Rectal smooth muscle tissue (tissue), 1 donor: ENCODE data around the gene ILF3.

Experiments
- H3K27ac ChIP-seq: one replicate; pipeline ENCODE4 v1.7.0; 2013; ENCODE audit warnings: low read depth, low read length, inconsistent platforms
- H3K27me3 ChIP-seq: one replicate; pipeline ENCODE4 v1.7.0; 2013; ENCODE audit warnings: low read length; ENCODE audit not compliant: control insufficient read depth, insufficient read depth
- H3K36me3 ChIP-seq: one replicate; pipeline ENCODE4 v1.7.0; 2013; ENCODE audit warnings: low read length; ENCODE audit not compliant: control insufficient read depth, insufficient read depth
- H3K4me1 ChIP-seq: one replicate; pipeline ENCODE4 v1.7.0; 2013; ENCODE audit warnings: low read length; ENCODE audit not compliant: control insufficient read depth, insufficient read depth
- H3K4me3 ChIP-seq: one replicate; pipeline ENCODE4 v1.7.0; 2013; ENCODE audit warnings: low read length
- H3K9ac ChIP-seq: one replicate; pipeline ENCODE4 v1.7.0; 2013; ENCODE audit warnings: low read length

The ILF3 gene

DNA sequence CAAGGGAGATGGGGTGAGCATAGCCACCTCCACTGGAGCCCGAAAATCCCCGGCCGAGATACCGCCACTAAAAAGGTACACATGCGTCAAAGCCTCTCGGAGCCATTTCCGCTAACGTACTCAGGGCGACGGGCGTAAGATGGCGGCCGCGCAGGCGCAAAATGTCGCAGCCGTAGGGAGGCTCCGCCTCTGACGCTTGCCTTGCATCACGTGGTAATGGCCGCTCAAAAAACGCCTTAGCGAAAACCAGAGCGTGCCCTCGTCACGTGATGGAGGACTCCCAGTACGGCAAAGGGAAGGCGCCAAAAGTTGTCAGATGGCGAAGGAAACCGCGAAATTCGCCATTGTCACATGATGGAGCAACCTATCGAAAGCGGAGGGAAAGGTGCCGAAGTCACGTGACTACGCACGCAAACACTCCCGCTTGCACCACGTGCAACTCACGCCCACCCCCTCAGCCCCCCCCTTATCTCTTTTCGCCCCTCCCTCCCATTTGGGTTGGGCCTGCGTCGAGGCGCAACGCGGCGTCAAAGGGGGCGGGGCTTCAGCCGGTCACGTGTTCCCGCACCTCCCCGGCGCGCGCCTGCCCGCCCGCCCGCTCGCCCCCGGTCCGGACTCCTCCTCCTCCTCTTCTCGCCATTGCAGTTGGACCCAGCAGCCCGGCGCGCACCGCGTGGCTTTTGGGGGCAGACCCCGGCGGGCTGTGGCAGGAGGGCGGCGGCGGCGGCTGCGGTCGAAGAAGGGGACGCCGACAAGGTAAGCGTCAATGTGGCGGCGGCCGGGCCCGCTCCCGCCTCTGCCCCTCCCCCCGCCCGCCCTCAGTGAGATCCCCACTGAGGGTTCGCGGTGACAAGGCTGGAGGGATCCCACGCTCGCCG is at the start of gene ILF3:
Gene ILF3 (plus strand): TSS at position 615 of the 878 bp plus-strand sequence. CDS start 16,260 bp downstream, outside the sequence.
- Histone ChIP-seq H3K27me3 (no peaks in the 10 kb centered on the region), H3K9ac (peak within 1 kb of the TSS; percentile 99), H3K4me1 (peaks cover 16% of the 10 kb centered on the region), H3K4me3 (peak within 1 kb of the TSS; percentile 100), H3K36me3 (no peaks in the 10 kb centered on the region), H3K27ac (peak within 1 kb of the TSS; percentile 100)

DNA sequence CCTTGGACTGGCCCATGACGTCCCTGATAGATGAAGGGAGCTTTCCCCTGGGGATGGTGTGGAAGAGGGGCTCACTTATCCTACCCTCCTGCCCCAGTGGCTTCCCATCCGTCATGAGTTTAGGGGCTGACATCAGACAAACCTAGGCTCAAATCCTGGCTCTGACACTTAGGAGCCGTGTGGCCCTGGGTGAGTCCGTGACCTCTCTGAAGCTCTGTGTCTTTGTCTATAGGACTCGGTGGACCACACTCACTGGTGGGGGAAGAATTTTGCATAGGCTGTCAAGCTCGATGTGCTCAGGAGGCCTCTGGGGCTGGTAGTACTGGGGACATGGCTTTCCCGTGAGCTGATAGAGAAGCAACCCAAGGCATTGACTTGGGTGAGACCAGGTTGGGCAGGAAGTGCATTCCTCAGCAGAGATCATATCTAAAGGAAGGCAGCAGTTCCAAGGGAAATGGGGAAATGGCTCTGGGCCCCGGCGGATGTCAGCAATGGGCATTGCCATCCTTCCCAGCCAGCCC is 49.6 kb upstream of the ILF3 start:
- Histone ChIP-seq H3K9ac (no peak overlapping the region), H3K27me3 (no peaks in the 10 kb centered on the region), H3K4me1 (no peaks in the 10 kb centered on the region), H3K27ac (peak overlapping the region; percentile 3), H3K4me3 (peak overlapping the region; percentile 39), H3K36me3 (no peaks in the 10 kb centered on the region)

DNA sequence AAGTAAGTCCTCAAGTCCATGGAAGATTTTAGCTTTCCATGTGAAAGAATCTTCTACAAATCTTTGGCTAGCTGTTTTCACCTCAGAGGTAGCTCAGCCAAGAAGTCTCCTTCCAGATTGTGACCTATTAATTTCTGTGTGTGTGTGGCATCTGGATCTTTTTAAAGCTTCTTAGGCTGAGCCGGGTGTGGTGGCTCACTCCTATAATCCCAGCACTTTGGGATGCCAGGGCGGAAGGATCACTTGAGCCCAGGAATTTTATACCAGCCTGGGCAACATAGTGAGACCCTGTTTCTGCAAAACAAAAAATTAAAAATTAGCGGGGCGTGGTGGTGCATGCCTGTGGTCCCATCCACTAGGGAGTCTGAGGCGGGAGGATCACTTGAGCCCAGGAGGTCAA is 42.2 kb upstream of the ILF3 start:
- Histone ChIP-seq H3K27ac (no peak overlapping the region), H3K4me1 (no peaks in the 10 kb centered on the region), H3K9ac (no peak overlapping the region), H3K36me3 (no peaks in the 10 kb centered on the region), H3K27me3 (no peaks in the 10 kb centered on the region), H3K4me3 (no peak overlapping the region)

DNA sequence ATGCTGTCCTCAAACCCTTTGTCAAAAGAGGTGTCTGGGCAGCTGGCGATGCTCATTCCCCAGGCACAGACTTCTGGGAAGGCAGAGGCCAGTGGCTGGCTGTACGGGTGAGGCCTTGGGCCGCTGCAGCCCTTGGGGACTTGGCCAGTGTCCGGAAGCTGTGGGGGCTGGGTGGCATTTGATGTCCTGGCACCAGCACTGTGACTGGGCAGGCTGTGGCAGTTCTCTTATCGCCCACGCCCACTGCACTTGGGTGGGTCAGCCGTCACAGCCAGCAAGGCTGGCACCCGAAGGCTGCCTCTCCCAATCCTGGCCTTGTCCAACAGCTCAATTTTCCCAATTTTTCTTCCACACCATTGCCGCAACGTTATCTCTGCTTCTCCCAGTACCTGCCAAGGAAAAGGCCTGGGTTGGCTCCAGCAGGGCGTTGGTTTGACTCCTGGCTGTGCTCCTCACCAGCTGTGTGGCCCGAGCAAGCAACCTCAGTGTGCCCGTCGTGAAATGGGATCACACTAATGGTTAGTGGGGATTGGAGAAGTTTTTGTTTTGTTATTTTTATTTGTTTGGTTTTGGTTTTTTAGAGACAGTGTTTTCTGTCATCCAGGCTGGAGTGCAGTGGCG is 41.5 kb upstream of the ILF3 start:
- Histone ChIP-seq H3K36me3 (no peaks in the 10 kb centered on the region), H3K4me3 (no peak overlapping the region), H3K9ac (no peak overlapping the region), H3K27ac (no peak overlapping the region), H3K4me1 (no peaks in the 10 kb centered on the region), H3K27me3 (no peaks in the 10 kb centered on the region)

DNA sequence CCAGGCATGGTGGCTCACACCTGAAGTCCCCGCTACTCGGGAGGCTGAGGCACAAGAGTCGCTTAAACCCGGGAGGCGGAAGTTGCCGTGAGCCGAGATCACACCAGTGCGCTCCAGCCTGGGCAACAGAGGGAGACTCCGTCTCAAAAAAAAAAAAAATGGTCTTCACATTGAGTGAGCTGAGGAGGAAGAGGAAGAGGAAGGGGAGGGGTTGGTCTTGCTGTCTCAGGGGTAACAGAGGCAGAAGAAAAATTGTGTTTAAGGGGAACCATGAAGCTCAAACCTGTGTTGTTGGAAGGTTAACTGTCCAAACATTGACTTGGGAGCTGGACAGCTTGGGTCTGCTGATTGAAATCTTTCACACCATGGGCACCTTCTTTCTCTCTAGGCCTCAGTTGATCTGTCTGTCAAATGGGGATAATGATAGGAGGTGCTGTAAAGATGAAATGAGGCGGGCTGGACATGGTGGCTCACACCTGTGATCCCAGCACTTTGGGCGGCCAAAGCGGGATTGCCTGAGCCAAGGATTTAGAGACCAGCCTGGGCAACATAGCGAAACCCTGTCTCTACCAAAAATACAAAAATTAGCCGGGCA is 38.6 kb upstream of the ILF3 start:
- Histone ChIP-seq H3K27ac (no peak overlapping the region), H3K4me1 (no peaks in the 10 kb centered on the region), H3K9ac (no peak overlapping the region), H3K27me3 (no peaks in the 10 kb centered on the region), H3K4me3 (no peak overlapping the region), H3K36me3 (no peaks in the 10 kb centered on the region)

DNA sequence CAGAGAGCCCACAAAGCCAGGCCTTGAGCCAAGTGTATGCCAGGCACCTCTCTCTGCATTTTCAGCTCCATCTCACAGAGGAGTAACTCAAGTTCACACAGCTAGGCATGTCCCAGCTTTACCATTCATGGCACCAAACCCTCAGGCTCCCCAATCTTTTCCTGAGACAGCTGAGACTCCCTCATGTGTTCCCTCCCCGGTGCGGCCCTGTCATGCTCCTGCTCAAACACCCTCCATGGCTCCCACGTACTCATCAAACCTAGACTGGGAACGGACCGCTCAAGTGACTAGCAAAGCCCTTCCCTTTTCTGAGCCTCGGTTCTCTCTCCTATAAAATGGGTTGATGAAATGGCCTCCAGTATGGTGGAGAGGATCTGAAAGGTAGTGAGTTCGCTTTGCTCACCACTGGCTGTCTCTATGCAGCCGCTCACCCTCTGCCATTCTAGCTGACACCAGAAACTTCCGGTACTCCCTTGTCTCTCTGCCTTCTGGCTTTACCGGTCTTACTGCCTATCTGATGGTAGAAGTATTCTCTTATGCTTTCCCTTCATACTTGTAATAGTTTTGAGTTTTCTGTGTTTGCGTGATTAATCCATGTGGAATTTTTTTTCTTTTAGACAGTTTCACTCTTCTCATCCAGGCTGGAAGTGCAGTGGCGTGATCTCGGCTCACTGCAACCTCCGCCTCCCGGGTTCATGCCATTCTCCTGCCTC is 36.6 kb upstream of the ILF3 start:
- Histone ChIP-seq H3K36me3 (no peaks in the 10 kb centered on the region), H3K4me3 (no peak overlapping the region), H3K4me1 (no peaks in the 10 kb centered on the region), H3K27ac (no peak overlapping the region), H3K9ac (no peak overlapping the region), H3K27me3 (no peaks in the 10 kb centered on the region)

DNA sequence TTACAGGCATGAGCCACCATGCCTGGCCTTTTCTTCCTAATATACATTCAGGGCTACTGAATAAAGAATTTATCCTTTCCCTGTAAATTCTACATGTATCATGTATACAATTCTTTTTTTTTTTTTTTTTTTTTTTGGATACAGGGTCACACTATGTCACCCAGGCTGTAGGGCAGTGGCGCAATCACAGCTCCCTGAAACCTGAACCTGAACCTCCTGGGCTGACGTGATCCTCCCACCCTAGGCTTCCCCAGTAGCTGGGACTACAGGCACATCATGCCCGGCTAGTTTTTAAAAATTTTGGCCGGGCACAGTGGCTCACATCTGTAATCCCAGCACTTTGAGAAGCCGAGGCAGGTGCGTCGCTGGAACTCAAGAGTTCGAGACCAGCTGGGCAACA is 35.3 kb upstream of the ILF3 start:
- no peak overlapping the region for H3K4me3 ChIP-seq
- no peaks in the 10 kb centered on the region for H3K27me3 ChIP-seq
- no peak overlapping the region for H3K27ac ChIP-seq
- H3K36me3 ChIP-seq, result no peaks in the 10 kb centered on the region
- H3K4me1 ChIP-seq, result no peaks in the 10 kb centered on the region
- H3K9ac ChIP-seq, result no peak overlapping the region

DNA sequence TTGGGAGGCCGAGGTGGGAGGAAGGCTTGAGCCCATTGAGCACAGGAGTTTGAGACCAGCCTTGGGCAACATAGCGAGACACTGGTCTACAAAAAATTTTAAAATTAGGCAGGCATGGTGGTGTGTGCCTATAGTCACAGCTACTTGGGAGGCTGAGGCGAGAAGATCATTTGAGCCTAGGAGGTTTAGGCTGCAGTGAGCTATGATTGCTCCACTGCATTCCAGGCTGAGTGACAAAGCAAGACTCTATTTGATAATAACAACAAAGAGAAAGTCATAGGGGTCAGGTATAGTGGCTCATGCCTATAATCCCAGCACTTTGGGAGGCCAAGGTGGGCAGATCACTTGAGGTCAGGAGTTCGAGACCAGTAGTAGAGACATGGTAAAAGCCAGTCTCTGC is 33.4 kb upstream of the ILF3 start:
- Histone ChIP-seq H3K4me1 (no peaks in the 10 kb centered on the region), H3K9ac (no peak overlapping the region), H3K27me3 (no peaks in the 10 kb centered on the region), H3K27ac (no peak overlapping the region), H3K4me3 (no peak overlapping the region), H3K36me3 (no peaks in the 10 kb centered on the region)

DNA sequence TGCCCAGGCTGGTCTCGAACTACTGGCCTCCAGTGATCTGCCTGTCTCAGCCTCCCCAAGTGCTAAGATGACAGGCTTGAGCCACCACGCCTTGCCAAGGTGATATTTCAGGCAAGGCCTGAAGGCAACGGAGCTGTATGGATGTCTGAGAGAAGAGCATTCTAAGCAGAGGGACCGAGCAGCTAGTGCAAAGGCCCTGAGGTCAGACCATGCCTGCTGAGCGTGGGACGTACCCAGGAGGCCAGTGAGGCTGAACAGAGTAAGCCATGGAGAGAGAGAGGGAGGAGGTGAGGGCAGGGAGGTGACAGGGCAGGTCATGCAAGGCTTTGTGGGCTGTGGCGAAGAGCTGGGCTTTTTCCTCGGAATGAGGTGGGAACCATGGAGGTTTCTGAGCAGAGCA is 32.2 kb upstream of the ILF3 start:
- Histone ChIP-seq H3K4me1 (no peaks in the 10 kb centered on the region), H3K36me3 (no peaks in the 10 kb centered on the region), H3K27ac (no peak overlapping the region), H3K9ac (no peak overlapping the region), H3K27me3 (no peaks in the 10 kb centered on the region), H3K4me3 (no peak overlapping the region)

DNA sequence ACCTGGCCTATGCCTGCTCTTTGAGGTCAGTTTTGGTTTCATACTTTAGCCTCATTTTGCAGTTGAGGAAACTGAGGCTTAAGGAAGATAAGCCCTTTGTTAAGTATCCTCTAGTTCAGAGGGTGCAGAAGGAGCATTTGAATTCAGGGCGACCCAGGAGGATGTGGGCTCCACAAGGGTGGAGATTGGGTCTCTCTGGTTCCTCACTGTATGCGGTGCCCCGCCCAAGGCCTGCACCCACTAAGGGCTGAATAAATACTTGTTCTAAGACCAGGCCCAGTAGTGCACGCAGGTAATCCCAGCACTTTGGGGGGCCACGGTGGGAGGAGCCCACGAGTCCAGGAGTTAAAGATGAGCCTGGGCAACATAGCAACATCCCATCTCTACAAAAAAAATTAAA is 29.6 kb upstream of the ILF3 start:
- no peaks in the 10 kb centered on the region for H3K36me3 ChIP-seq
- H3K27me3 ChIP-seq, result no peaks in the 10 kb centered on the region
- no peak overlapping the region for H3K27ac ChIP-seq
- no peak overlapping the region for H3K9ac ChIP-seq
- H3K4me3 ChIP-seq, result peak overlapping the region; percentile 73
- no peaks in the 10 kb centered on the region for H3K4me1 ChIP-seq

DNA sequence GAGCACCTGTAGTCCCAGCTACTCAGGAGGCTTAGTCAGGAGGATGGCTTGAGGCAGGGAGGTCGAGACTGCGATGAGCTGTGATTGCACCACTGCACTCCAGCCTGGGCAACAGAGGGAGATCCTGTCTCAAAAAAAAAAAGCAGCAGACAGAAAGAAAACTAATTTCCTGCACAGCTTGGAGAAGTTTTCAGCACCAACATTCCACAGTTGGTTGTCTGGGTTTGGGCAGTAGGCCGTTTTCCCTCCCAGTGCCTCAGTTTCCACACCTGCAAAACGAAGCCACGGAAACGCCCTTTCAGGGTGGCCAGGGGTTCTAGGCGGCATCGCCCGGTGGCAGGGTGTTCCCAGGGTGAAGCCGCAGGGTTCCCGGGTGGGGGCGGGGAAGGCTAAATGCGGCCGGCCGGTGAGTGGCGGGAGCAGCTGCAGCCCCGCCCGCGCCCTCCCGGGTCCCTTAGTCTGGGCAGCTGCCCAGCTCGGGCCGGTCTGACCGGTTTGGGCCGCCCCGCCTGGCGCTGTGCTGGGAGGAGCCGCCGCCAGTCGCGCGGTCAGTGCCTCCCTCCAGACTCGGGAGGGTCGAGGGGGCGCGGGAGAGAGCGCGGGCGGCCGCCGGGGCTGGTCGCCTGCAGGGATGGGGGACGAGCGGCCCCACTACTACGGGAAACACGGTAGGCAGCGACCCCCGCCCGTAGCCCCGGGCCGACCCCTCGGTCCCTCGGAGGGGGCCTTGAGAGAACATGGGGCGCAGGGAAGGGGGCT is 29.0 kb upstream of the ILF3 start, which contains the start of gene SLC44A2:
Gene SLC44A2 (plus strand): TSS at position 551 of the 759 bp plus-strand sequence. CDS start 81 bp downstream, at position 632.
- Histone ChIP-seq H3K4me3 (peak within 1 kb of the TSS; percentile 73), H3K4me1 (no peaks in the 10 kb centered on the region), H3K27ac (no peak within 1 kb of the TSS), H3K27me3 (no peaks in the 10 kb centered on the region), H3K9ac (peak within 1 kb of the TSS; percentile 32), H3K36me3 (no peaks in the 10 kb centered on the region)
